ENCODE results near the gene DMGDH.

Gene DMGDH

GRCh38 chr5:79005936-79006631, 63.4 kb downstream of the DMGDH start:
- no peak for DNase-seq (ENCODE audit: low read depth)
- H3K4me3 ChIP-seq (replicated peaks; ENCODE audit: low read depth, low read length) = no peak overlapping the region
- TF ChIP-seq CTCF (IDR thresholded peaks at IDR 0.05; ENCODE audit: low read length, missing control alignments) = no peak

- H3K4me3 ChIP-seq (replicated peaks; ENCODE audit: low read depth, low read length) = no peak overlapping the region
- no peak for TF ChIP-seq CTCF (IDR thresholded peaks at IDR 0.05; ENCODE audit: low read length, missing control alignments)
- no peak for DNase-seq (ENCODE audit: low read depth)
These were observed 64.3 kb downstream of the DMGDH start for GRCh38 chr5:79005151-79005550.

GRCh38 chr5:79002374-79002773, 67.1 kb downstream of the DMGDH start:
- no peak for DNase-seq (ENCODE audit: low read depth)
- H3K4me3 ChIP-seq (replicated peaks; ENCODE audit: low read depth, low read length) = no peak overlapping the region
- TF ChIP-seq CTCF (IDR thresholded peaks at IDR 0.05; ENCODE audit: low read length, missing control alignments) = no peak

- DNase-seq (ENCODE audit: low read depth) = no peak
- H3K4me3 ChIP-seq (replicated peaks; ENCODE audit: low read depth, low read length) = no peak overlapping the region
- TF ChIP-seq CTCF (IDR thresholded peaks at IDR 0.05; ENCODE audit: low read length, missing control alignments) = no peak
These were observed 68.0 kb downstream of the DMGDH start for GRCh38 chr5:79001471-79001870.

GRCh38 chr5:78997090-78997489, 72.4 kb downstream of the DMGDH start:
- DNase-seq (ENCODE audit: low read depth) = no peak
- no peak overlapping the region for H3K4me3 ChIP-seq (replicated peaks; ENCODE audit: low read depth, low read length)
- no peak for TF ChIP-seq CTCF (IDR thresholded peaks at IDR 0.05; ENCODE audit: low read length, missing control alignments)

GRCh38 chr5:78995521-78996007, 73.9 kb downstream of the DMGDH start:
- DNase-seq (ENCODE audit: low read depth) = no peak
- TF ChIP-seq CTCF (IDR thresholded peaks at IDR 0.05; ENCODE audit: low read length, missing control alignments) = no peak
- H3K4me3 ChIP-seq (replicated peaks; ENCODE audit: low read depth, low read length) = no peak overlapping the region

- no peak for TF ChIP-seq CTCF (IDR thresholded peaks at IDR 0.05; ENCODE audit: low read length, missing control alignments)
- no peak for DNase-seq (ENCODE audit: low read depth)
- no peak overlapping the region for H3K4me3 ChIP-seq (replicated peaks; ENCODE audit: low read depth, low read length)
These were observed 76.3 kb downstream of the DMGDH start for GRCh38 chr5:78993165-78993564.
